Inferior parietal cortex (tissue), 1 donor: ENCODE results near the gene CNTN1.

Experiments used
- DNase-seq: peaks from one replicate; pipeline ENCODE4 v3.0.0-alpha.2; 2016; ENCODE audit errors: extremely low spot score

The CNTN1 gene

GRCh38 chr12:41120211-41120610 lies 428.0 kb downstream of the CNTN1 start:
- peak; percentile 35 for DNase-seq

GRCh38 chr12:41121374-41121773 lies 429.1 kb downstream of the CNTN1 start:
- no peak for DNase-seq
